Osteoblast (primary cell): ENCODE measurements around the gene TAPT1. TPM values are rescaled to one million over a fixed set of nuclear protein-coding genes. Genes with fewer than 3 reads are reported as not detected.

Source experiments
- DNase-seq: peaks from one replicate; pipeline ENCODE4 v3.0.0; 2011; ENCODE audit warnings: low spot score, mixed read lengths; ENCODE audit not compliant: insufficient read length; ENCODE audit errors: missing footprints
- H2AFZ ChIP-seq: 2 replicates; pipeline ENCODE4 v1.6.0; 2011; ENCODE audit warnings: mild to moderate bottlenecking, low read length
- H3K27ac ChIP-seq: 2 replicates; pipeline ENCODE4 v1.5.1; 2011; ENCODE audit warnings: mild to moderate bottlenecking, low read depth, low read length, moderate library complexity
- H3K27me3 ChIP-seq: 2 replicates; pipeline ENCODE4 v1.6.0; 2012; ENCODE audit warnings: mild to moderate bottlenecking, control low read depth, inconsistent platforms, low read length, moderate library complexity; ENCODE audit not compliant: insufficient read depth
- H3K36me3 ChIP-seq: 2 replicates; pipeline ENCODE4 v1.5.1; 2011; ENCODE audit warnings: mild to moderate bottlenecking, low read length, control low read depth, moderate library complexity; ENCODE audit not compliant: insufficient read depth
- H3K4me1 ChIP-seq: 2 replicates; pipeline ENCODE4 v1.5.1; 2011; ENCODE audit warnings: mild to moderate bottlenecking, low read length, control low read depth, moderate library complexity; ENCODE audit not compliant: insufficient read depth
- H3K4me2 ChIP-seq: 2 replicates; pipeline ENCODE4 v1.6.0; 2011; ENCODE audit warnings: mild to moderate bottlenecking, low read length; ENCODE audit not compliant: insufficient read depth
- H3K4me3 ChIP-seq: fragments of 200-600 bp; sonication (generic); 3 replicates; pipeline ENCODE4 v1.5.1; 2012; ENCODE audit warnings: mild to moderate bottlenecking, low read length, inconsistent platforms; ENCODE audit not compliant: insufficient read depth
- H3K79me2 ChIP-seq: 2 replicates; pipeline ENCODE4 v1.6.0; 2012; ENCODE audit warnings: mild to moderate bottlenecking, low read length, control low read depth, inconsistent platforms; ENCODE audit not compliant: insufficient read depth
- H3K9me3 ChIP-seq: 2 replicates; pipeline ENCODE4 v1.5.1; 2011; ENCODE audit warnings: low read depth, low read length, control low read depth
- H4K20me1 ChIP-seq: 2 replicates; pipeline ENCODE4 v1.6.0; 2012; ENCODE audit warnings: mild to moderate bottlenecking, low read length, control low read depth; ENCODE audit not compliant: insufficient read depth
- total RNA-seq: library from RNA; depleted of rRNA; stranded (reverse); fragments of >200 nt; gene quantifications from 2 replicates; pipeline ENCODE4 v1.2.3, GENCODE V29; 2012
- TF ChIP-seq, protein P1 (sequence below): IDR thresholded peaks from 2 replicates; pipeline ENCODE4 v1.5.1; 2011; ENCODE audit warnings: mild to moderate bottlenecking, low read depth, low read length, moderate library complexity; ENCODE audit errors: extremely low read depth

TAPT1 gene
- total RNA-seq, 1 donor = 19.5 TPM

DNA sequence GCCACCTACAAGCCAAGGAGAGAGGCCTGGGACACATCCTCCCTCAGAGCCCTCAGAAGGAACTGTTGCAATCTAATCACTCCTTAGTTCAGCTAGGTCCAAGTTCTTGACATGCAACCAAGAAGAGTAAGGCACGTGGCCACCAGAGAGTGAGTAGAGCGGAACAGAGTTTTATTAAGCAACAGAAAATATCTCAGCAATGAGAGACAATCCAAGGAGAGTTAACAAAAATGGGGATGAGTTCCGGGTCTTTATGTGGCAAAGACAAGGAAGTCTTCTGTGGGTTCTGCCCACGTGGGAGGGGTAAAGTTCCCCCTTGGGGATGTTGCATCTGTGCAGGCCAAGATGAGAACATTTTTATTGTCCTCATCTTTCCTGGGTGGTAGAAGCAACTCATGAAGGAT is 104.0 kb downstream of the TAPT1 start:
- no peak overlapping the region for H3K27ac ChIP-seq
- H3K4me3 ChIP-seq = no peak overlapping the region
- TF ChIP-seq, protein P1, sequence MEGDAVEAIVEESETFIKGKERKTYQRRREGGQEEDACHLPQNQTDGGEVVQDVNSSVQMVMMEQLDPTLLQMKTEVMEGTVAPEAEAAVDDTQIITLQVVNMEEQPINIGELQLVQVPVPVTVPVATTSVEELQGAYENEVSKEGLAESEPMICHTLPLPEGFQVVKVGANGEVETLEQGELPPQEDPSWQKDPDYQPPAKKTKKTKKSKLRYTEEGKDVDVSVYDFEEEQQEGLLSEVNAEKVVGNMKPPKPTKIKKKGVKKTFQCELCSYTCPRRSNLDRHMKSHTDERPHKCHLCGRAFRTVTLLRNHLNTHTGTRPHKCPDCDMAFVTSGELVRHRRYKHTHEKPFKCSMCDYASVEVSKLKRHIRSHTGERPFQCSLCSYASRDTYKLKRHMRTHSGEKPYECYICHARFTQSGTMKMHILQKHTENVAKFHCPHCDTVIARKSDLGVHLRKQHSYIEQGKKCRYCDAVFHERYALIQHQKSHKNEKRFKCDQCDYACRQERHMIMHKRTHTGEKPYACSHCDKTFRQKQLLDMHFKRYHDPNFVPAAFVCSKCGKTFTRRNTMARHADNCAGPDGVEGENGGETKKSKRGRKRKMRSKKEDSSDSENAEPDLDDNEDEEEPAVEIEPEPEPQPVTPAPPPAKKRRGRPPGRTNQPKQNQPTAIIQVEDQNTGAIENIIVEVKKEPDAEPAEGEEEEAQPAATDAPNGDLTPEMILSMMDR = no peak
- H3K27me3 ChIP-seq = peaks cover 56% of the 10 kb centered on the region
- no peak overlapping the region for H3K4me2 ChIP-seq
- no peak for DNase-seq
- no peaks in the 10 kb centered on the region for H3K79me2 ChIP-seq
- no peaks in the 10 kb centered on the region for H3K9me3 ChIP-seq
- no peaks in the 10 kb centered on the region for H3K36me3 ChIP-seq
- H2AFZ ChIP-seq = no peak overlapping the region
- H4K20me1 ChIP-seq = no peaks in the 10 kb centered on the region
- H3K4me1 ChIP-seq = no peaks in the 10 kb centered on the region

GRCh38 chr4:16120720-16121119 is 105.6 kb downstream of the TAPT1 start:
- H3K9me3 ChIP-seq = no peaks in the 10 kb centered on the region
- TF ChIP-seq, protein P1 = no peak
- no peak overlapping the region for H3K4me2 ChIP-seq
- peaks cover 41% of the 10 kb centered on the region for H3K27me3 ChIP-seq
- H3K27ac ChIP-seq = no peak overlapping the region
- no peaks in the 10 kb centered on the region for H3K4me1 ChIP-seq
- no peaks in the 10 kb centered on the region for H3K79me2 ChIP-seq
- H3K36me3 ChIP-seq = no peaks in the 10 kb centered on the region
- H2AFZ ChIP-seq = no peak overlapping the region
- H4K20me1 ChIP-seq = no peaks in the 10 kb centered on the region
- no peak overlapping the region for H3K4me3 ChIP-seq
- no peak for DNase-seq

- H2AFZ ChIP-seq = no peak overlapping the region
- H3K4me2 ChIP-seq = no peak overlapping the region
- no peak overlapping the region for H3K27ac ChIP-seq
- no peaks in the 10 kb centered on the region for H3K79me2 ChIP-seq
- peaks cover 36% of the 10 kb centered on the region for H3K27me3 ChIP-seq
- no peaks in the 10 kb centered on the region for H3K4me1 ChIP-seq
- no peaks in the 10 kb centered on the region for H3K36me3 ChIP-seq
- no peaks in the 10 kb centered on the region for H4K20me1 ChIP-seq
- H3K4me3 ChIP-seq = no peak overlapping the region
- H3K9me3 ChIP-seq = no peaks in the 10 kb centered on the region
- DNase-seq = no peak
- TF ChIP-seq, protein P1 = no peak
These were observed 106.3 kb downstream of the TAPT1 start for GRCh38 chr4:16119981-16120380.

DNA sequence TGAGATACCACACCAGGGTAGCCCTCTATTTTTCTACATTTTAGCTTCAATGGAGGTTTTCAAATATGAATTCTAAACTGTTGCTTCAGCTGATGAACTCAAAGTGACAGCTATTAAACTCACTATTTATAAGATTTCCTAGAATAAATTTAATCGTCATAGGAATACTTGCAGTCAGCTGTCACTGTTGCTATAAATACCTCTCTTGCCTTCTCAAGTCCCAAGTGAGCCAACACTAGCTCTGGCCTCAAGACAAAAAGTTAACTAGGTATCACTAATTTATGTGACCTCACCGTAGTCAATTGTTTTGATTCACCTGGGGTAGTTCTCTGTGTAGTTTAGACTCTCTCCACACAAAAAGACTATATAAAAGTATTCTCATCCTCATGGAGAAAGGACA is 108.2 kb downstream of the TAPT1 start:
- H3K27me3 ChIP-seq = peaks cover 26% of the 10 kb centered on the region
- no peak overlapping the region for H2AFZ ChIP-seq
- H3K4me3 ChIP-seq = no peak overlapping the region
- no peaks in the 10 kb centered on the region for H3K79me2 ChIP-seq
- no peaks in the 10 kb centered on the region for H4K20me1 ChIP-seq
- no peaks in the 10 kb centered on the region for H3K9me3 ChIP-seq
- no peak overlapping the region for H3K27ac ChIP-seq
- no peaks in the 10 kb centered on the region for H3K36me3 ChIP-seq
- no peaks in the 10 kb centered on the region for H3K4me1 ChIP-seq
- DNase-seq = no peak
- TF ChIP-seq, protein P1 = no peak
- no peak overlapping the region for H3K4me2 ChIP-seq
